ENCODE measurements around the gene PTGR2. TPM values are rescaled to one million over a fixed set of nuclear protein-coding genes. Genes with fewer than 3 reads are reported as not detected.

PTGR2 gene
- total and polyA plus RNA-seq, 2 donors (not counting 1 experiment from before 2014, with no cell fraction given) = 1.2 to 4.5 TPM

GRCh38 chr14:73877790-73878189 lies 26.2 kb downstream of the PTGR2 start:
- Histone ChIP-seq H3K4me2 (replicated peaks; ENCODE audit: low read depth, low read length, poor library complexity, severe bottlenecking) (no peak overlapping the region), H3K9me3 (ENCODE audit: control extremely low read depth in 1 of 3, control insufficient read depth in 2 of 3, insufficient read depth in 1 of 3, low read length in 2 of 3) (no peaks in the 10 kb centered on the region), H3K36me3 (replicated peaks in 1 of 2; ENCODE audit: control extremely low read depth in 1 of 2, control insufficient read depth in 1 of 2, extremely low read depth in 1 of 2, insufficient read depth in 2 of 2, low read length in 1 of 2) (no peaks in the 10 kb centered on the region), H3K79me2 (ENCODE audit: control insufficient read depth, insufficient read depth, low read length) (no peaks in the 10 kb centered on the region), H2AFZ (ENCODE audit: insufficient read depth, low read depth, low read length, poor library complexity, severe bottlenecking) (no peak overlapping the region), H3K4me1 (ENCODE audit: control insufficient read depth in 2 of 2, insufficient read depth in 2 of 2, low read length in 2 of 2) (no peaks in the 10 kb centered on the region), H4K20me1 (ENCODE audit: control insufficient read depth, insufficient read depth, low read length, poor library complexity, severe bottlenecking) (no peaks in the 10 kb centered on the region), H3K9ac (ENCODE audit: low read length) (no peak overlapping the region), H3K27me3 (replicated peaks in 1 of 4; ENCODE audit: control extremely low read depth in 1 of 4, control insufficient read depth in 3 of 4, insufficient read depth in 4 of 4, low read length in 3 of 4) (no peaks in the 10 kb centered on the region), H3K27ac (ENCODE audit: low read length in 2 of 2) (no peak overlapping the region), H3K4me3 (ENCODE audit: control extremely low read depth in 1 of 5, extremely low read depth in 1 of 5, insufficient read depth in 1 of 5, low read depth in 2 of 5, low read length in 4 of 5) (no peak overlapping the region)
- H3K27me3 Mint-ChIP-seq = no peaks in the 10 kb centered on the region
- H3K27ac Mint-ChIP-seq = no peak overlapping the region
- ATAC-seq (ENCODE audit: low read depth) (no peak), DNase-seq (no peak)
- POLR2A ChIA-PET = interaction anchor here (0.7 kb wide), 1 partner anchor 46 kb away, joined by 5 read pairs; no protein-coding TSS in a partner anchor
- H3K9me3 Mint-ChIP-seq (ENCODE audit: insufficient read depth) = no peaks in the 10 kb centered on the region
- intact Hi-C loops (cut with micrococcal nuclease) = no loop called here
- no peak overlapping the region for H3K4me3 Mint-ChIP-seq
- no peaks in the 10 kb centered on the region for H3K4me1 Mint-ChIP-seq
- WGBS (ENCODE audit: insufficient coverage) = 100% methylated on average over 3 of the region's 3 CpGs
- TF ChIP-seq CTCF (IDR thresholded peaks at IDR 0.05) (no peak), EZH2 (IDR thresholded peaks at IDR 0.05; ENCODE audit: borderline replicate concordance, insufficient read depth, low read depth, low read length, poor library complexity, severe bottlenecking) (no peak)
- CTCF ChIA-PET = interaction anchor here (0.6 to 1.9 kb wide), 2 partner anchors 26 to 28 kb away, joined by 3 to 4 read pairs; partner anchors contain the start of gene PTGR2

- H3K79me2 ChIP-seq (ENCODE audit: control insufficient read depth, insufficient read depth, low read length) = no peaks in the 10 kb centered on the region
- H3K4me2 ChIP-seq (replicated peaks; ENCODE audit: low read depth, low read length, poor library complexity, severe bottlenecking) = no peak overlapping the region
- no peaks in the 10 kb centered on the region for H4K20me1 ChIP-seq (ENCODE audit: control insufficient read depth, insufficient read depth, low read length, poor library complexity, severe bottlenecking)
- Mint-ChIP-seq H3K27ac (no peak overlapping the region), H3K4me1 (no peaks in the 10 kb centered on the region), H3K4me3 (no peak overlapping the region), H3K27me3 (no peaks in the 10 kb centered on the region), H3K9me3 (ENCODE audit: insufficient read depth) (no peaks in the 10 kb centered on the region)
- TF ChIP-seq CTCF (IDR thresholded peaks at IDR 0.05) (no peak), EZH2 (IDR thresholded peaks at IDR 0.05; ENCODE audit: borderline replicate concordance, insufficient read depth, low read depth, low read length, poor library complexity, severe bottlenecking) (no peak)
- WGBS (ENCODE audit: insufficient coverage) = 97% methylated on average over 6 of the region's 6 CpGs
- no peak overlapping the region for H3K9ac ChIP-seq (ENCODE audit: low read length)
- intact Hi-C loops (cut with micrococcal nuclease) = no loop called here
- no peaks in the 10 kb centered on the region for H3K27me3 ChIP-seq (replicated peaks in 1 of 4; ENCODE audit: control extremely low read depth in 1 of 4, control insufficient read depth in 3 of 4, insufficient read depth in 4 of 4, low read length in 3 of 4)
- H3K4me3 ChIP-seq (ENCODE audit: control extremely low read depth in 1 of 5, extremely low read depth in 1 of 5, insufficient read depth in 1 of 5, low read depth in 2 of 5, low read length in 4 of 5) = no peak overlapping the region
- no peak overlapping the region for H2AFZ ChIP-seq (ENCODE audit: insufficient read depth, low read depth, low read length, poor library complexity, severe bottlenecking)
- DNase-seq (no peak), ATAC-seq (ENCODE audit: low read depth) (no peak)
- ChIA-PET CTCF (interaction anchor here (0.6 to 1.9 kb wide), 2 partner anchors 27 kb away, joined by 3 to 4 read pairs; partner anchors contain the start of gene PTGR2), POLR2A (interaction anchor here (0.6 kb wide), 1 partner anchor 286 kb away, joined by 7 read pairs; no protein-coding TSS in a partner anchor)
- H3K27ac ChIP-seq (ENCODE audit: low read length in 2 of 2) = no peak overlapping the region
- H3K9me3 ChIP-seq (ENCODE audit: control extremely low read depth in 1 of 3, control insufficient read depth in 2 of 3, insufficient read depth in 1 of 3, low read length in 2 of 3) = no peaks in the 10 kb centered on the region
- no peaks in the 10 kb centered on the region for H3K36me3 ChIP-seq (replicated peaks in 1 of 2; ENCODE audit: control extremely low read depth in 1 of 2, control insufficient read depth in 1 of 2, extremely low read depth in 1 of 2, insufficient read depth in 2 of 2, low read length in 1 of 2)
- no peaks in the 10 kb centered on the region for H3K4me1 ChIP-seq (ENCODE audit: control insufficient read depth in 2 of 2, insufficient read depth in 2 of 2, low read length in 2 of 2)
Observed at GRCh38 chr14:73878436-73878835, 26.8 kb downstream of the PTGR2 start.
